IPS DF 4.7 (cell line): ENCODE data around the gene TRPC4.
"Not testable (repeated sequence)": the region's sequence is repeated elsewhere in the genome, so short reads cannot be mapped to it uniquely, and the experiment has no call there.

Experiments
- DNase-seq: peaks from one replicate; pipeline ENCODE4 v3.0.0-alpha.2; 2013; ENCODE audit warnings: low spot score; ENCODE audit errors: extremely low read depth

TRPC4 gene

DNA sequence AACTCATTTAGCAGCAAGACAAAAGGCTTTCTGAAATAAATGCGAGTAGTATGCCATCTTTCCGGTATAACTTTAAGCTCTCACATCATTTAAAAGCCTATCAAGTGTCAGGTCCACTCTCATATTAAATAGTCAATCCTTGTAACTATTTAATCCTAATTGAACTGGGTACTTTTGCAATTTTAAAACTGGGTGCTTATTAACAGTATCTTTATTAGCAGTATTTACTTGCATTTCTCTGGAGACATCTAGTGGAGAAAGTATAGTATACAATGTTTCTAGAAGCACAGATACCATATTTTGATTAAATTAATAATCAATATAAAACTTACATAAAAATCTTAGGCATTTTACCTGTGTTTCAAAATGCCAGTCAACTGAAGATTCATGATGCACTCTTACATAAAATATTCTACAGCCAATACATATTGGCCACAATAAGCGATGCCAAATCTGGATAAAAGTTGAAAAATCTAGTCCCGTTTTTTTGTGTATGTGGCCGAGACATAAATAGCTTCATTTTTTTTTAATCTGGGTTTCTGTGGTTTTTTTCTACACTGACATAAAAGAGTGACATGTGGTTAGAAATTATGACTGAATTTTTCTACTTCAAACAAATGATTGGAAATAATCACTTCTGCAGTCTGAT lies 266.7 kb downstream of the TRPC4 start:
- no peak for DNase-seq

GRCh38 chr13:37601648-37602440 lies 267.7 kb downstream of the TRPC4 start:
- no peak for DNase-seq

- no peak for DNase-seq
These were observed 270.1 kb downstream of the TRPC4 start for GRCh38 chr13:37599519-37599918.

- DNase-seq: no peak
These were observed 271.0 kb downstream of the TRPC4 start, which contains the start of gene POSTN for GRCh38 chr13:37598597-37598996. Gene POSTN (minus strand): TSS chr13:37598768. CDS start chr13:37598726, 42 bp downstream.

GRCh38 chr13:37597477-37598025 lies 272.0 kb downstream of the TRPC4 start:
- DNase-seq: no peak

DNA sequence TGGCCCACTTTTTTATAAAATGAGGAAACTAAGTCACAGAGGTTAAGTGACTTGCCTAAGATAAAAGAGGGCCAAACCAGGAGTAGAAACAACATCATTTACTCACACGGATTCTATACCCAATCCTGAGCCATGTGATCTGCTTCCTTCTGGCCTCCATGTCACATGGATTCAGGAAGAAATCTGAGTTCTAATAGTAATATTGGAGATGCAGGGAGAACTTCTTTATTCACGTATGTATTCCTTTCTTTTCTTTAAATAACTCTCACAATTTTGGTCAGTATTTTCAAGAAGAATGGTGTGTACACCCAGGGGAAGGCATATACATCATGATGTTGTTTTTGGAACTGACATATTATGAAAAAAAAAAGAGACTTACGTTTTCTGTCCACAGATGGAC lies 272.8 kb downstream of the TRPC4 start:
- DNase-seq: no peak

DNA sequence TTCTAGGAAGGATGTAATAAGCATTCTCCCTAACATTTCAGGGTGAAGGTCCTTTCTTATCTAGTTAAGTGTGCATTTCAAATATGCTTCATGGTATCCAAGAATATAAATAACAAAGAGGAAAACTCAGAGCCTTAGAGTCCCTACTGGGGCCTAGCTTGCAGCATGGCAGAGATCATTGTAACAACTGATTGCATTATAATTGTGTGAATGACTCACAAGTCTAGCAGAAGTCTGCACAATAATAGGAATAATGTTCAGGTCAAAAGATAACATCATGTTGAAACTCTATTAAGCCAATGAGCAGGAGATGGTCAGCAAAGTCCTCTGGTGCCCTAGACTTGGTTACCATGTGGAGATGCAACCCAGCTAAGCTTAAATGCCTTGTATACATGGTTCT lies 274.4 kb downstream of the TRPC4 start:
- DNase-seq: peak; percentile 19

GRCh38 chr13:37594550-37594949 lies 275.0 kb downstream of the TRPC4 start:
- DNase-seq: no peak

DNA sequence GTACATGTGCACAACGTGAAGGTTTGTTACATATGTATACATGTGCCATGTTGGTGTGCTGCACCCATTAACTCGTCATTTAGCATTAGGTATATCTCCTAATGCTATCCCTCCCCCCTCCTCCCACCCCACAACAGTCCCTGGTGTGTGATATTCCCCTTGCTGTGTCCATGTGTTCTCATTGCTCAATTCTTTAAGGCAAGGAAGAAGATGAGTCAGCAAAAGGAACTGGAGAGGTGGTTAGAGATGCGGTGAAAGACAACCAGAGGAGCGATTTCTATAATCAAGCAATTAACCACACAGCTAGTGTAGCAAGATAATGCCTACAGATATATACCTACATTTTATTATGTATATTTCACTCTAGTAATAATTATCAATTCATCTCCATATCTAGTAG lies 280.2 kb downstream of the TRPC4 start:
- not testable (repeated sequence) for DNase-seq

GRCh38 chr13:37587236-37587635 lies 282.3 kb downstream of the TRPC4 start:
- DNase-seq: no peak
